ENCODE measurements around the gene CYLD.

Gene CYLD

DNA sequence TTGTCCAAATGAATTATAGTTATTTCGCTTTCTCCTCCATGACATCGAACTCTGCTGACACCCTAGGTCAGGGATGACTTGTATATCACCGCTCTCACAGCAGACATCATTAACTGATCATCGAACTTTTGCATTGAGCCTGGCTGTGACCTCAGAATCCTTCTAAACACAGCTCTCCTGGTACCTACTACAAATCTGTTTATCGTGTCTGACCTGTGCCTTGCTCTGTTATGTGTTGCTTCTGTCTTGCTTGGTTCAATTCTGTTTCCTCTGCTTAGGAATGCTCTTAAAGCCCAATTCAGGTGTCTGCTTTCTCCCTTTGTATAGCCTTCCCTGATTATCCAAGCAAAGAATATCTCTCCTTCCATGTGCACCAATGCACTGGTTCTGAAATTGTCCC, 78.3 kb downstream of the CYLD start:
- Histone ChIP-seq H3K4me1 (ENCODE audit: control insufficient read depth, insufficient read depth, low read length) (no peaks in the 10 kb centered on the region), H3K27me3 (ENCODE audit: control insufficient read depth in 1 of 2, insufficient read depth in 2 of 2, low read length in 2 of 2) (no peaks in the 10 kb centered on the region), H3K27ac (ENCODE audit: low read length) (no peak overlapping the region), H3K36me3 (ENCODE audit: control insufficient read depth in 2 of 2, insufficient read depth in 2 of 2, low read length in 2 of 2) (no peaks in the 10 kb centered on the region), H3K9ac (ENCODE audit: low read length in 2 of 2) (no peak overlapping the region), H3K9me3 (ENCODE audit: control insufficient read depth in 2 of 2, low read length in 2 of 2) (no peaks in the 10 kb centered on the region), H3K4me3 (ENCODE audit: low read length in 2 of 2) (no peak overlapping the region)

DNA sequence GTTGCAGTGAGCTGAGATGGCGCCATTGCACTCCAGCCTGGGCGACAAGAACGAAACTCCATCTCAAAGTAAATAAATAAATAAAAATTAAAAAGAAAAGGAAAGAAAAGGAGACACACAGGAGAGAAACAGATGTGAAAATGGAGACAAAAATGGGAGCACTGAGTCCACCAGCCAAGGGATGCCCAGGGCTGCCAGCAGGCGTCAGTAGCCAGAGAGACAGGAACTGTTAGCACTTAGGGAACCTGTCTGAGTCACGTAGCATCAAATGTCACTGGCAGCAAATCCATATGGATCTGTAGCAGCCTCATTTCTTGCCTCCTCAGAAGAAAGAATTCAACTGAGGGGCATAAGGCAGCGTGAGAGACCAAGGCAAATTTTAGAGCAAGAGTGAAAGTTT, 79.7 kb downstream of the CYLD start:
- H3K4me1 ChIP-seq (ENCODE audit: control insufficient read depth, insufficient read depth, low read length): no peaks in the 10 kb centered on the region
- H3K9ac ChIP-seq (ENCODE audit: low read length in 2 of 2): no peak overlapping the region
- H3K27ac ChIP-seq (ENCODE audit: low read length): no peak overlapping the region
- H3K27me3 ChIP-seq (ENCODE audit: control insufficient read depth in 1 of 2, insufficient read depth in 2 of 2, low read length in 2 of 2): no peaks in the 10 kb centered on the region
- no peaks in the 10 kb centered on the region for H3K9me3 ChIP-seq (ENCODE audit: control insufficient read depth in 2 of 2, low read length in 2 of 2)
- H3K36me3 ChIP-seq (ENCODE audit: control insufficient read depth in 2 of 2, insufficient read depth in 2 of 2, low read length in 2 of 2): no peaks in the 10 kb centered on the region
- H3K4me3 ChIP-seq (ENCODE audit: low read length in 2 of 2): no peak overlapping the region

DNA sequence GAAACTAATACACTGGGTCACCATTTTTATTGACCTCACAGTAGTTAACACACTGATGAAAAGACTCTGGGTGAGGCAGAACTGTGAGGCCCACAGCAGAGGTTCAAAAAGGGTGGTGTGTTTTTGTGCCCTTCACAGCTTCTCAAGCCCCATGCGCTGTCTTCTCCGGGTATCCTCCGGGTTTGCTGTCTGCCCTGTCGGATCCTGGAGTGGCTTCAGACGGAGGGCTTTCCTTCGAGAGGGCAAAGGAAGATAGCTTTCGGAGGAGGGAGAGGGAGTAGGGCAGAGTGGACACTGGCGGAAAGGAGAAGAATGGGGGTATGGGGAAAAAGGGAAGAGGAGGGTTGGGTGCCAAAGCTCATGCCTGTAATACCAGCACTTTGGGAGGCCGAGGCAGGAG, 80.8 kb downstream of the CYLD start:
- Histone ChIP-seq H3K9me3 (ENCODE audit: control insufficient read depth in 2 of 2, low read length in 2 of 2) (no peaks in the 10 kb centered on the region), H3K4me1 (ENCODE audit: control insufficient read depth, insufficient read depth, low read length) (no peaks in the 10 kb centered on the region), H3K27ac (ENCODE audit: low read length) (no peak overlapping the region), H3K27me3 (ENCODE audit: control insufficient read depth in 1 of 2, insufficient read depth in 2 of 2, low read length in 2 of 2) (no peaks in the 10 kb centered on the region), H3K36me3 (ENCODE audit: control insufficient read depth in 2 of 2, insufficient read depth in 2 of 2, low read length in 2 of 2) (no peaks in the 10 kb centered on the region), H3K9ac (ENCODE audit: low read length in 2 of 2) (no peak overlapping the region), H3K4me3 (ENCODE audit: low read length in 2 of 2) (no peak overlapping the region)

DNA sequence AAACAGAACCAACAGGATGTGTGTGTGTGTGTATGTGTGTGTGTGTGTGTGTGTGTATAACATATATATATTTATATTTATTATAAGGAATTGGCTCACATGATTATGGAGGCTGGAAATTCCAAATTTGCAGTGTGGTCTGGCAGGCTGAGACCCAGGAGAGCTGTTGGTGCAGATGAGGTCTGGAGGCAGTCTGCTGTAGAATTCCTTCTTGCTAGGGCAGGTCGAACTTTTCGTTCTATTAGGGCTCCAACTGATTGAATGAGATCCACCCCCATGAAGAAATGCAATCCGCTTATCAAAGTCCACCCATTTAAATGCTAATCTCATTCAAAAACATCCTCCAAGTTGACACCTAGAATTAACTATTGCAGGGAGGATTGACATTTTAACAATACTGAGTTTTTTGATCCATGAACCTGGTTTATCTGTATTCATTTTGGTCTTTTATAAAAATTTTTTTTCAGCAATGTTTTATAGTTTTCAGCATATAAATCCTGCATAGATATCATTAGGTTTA, 85.0 kb downstream of the CYLD start:
- no peaks in the 10 kb centered on the region for H3K36me3 ChIP-seq (ENCODE audit: control insufficient read depth in 2 of 2, insufficient read depth in 2 of 2, low read length in 2 of 2)
- no peak overlapping the region for H3K27ac ChIP-seq (ENCODE audit: low read length)
- H3K9me3 ChIP-seq (ENCODE audit: control insufficient read depth in 2 of 2, low read length in 2 of 2): no peaks in the 10 kb centered on the region
- H3K9ac ChIP-seq (ENCODE audit: low read length in 2 of 2): no peak overlapping the region
- no peaks in the 10 kb centered on the region for H3K27me3 ChIP-seq (ENCODE audit: control insufficient read depth in 1 of 2, insufficient read depth in 2 of 2, low read length in 2 of 2)
- H3K4me3 ChIP-seq (ENCODE audit: low read length in 2 of 2): no peak overlapping the region
- no peaks in the 10 kb centered on the region for H3K4me1 ChIP-seq (ENCODE audit: control insufficient read depth, insufficient read depth, low read length)

DNA sequence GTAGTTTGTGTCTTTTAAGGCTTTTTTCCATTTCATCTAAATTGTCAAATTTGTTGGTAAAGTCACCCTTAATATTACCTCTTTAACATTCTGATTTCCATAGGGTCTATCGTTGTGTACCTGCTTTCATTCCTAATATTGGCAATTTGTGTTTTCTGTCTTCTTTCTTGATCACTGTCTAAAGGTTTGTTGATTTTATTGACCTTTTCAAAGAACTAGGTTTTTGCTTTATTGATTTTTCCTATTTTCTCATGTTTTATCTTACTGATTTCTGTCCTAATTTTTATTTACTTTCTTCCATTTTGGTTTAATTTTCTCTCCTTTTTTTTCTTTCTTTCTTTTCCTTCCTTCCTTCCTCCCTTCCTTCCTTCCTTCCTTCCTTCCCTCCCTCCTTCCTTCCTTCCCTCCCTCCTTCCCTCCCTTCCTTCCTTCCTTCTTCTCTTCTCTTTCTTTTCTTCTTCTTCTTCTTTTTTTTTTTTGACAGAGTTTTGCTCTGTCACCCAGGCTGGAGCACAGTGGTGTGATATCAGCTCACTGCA, 86.3 kb downstream of the CYLD start:
- Histone ChIP-seq H3K27me3 (ENCODE audit: control insufficient read depth in 1 of 2, insufficient read depth in 2 of 2, low read length in 2 of 2) (no peaks in the 10 kb centered on the region), H3K9me3 (ENCODE audit: control insufficient read depth in 2 of 2, low read length in 2 of 2) (peaks cover 0 to 4% of the 10 kb centered on the region in 2 donors), H3K4me1 (ENCODE audit: control insufficient read depth, insufficient read depth, low read length) (no peaks in the 10 kb centered on the region), H3K4me3 (ENCODE audit: low read length in 2 of 2) (no peak overlapping the region), H3K9ac (ENCODE audit: low read length in 2 of 2) (no peak overlapping the region), H3K27ac (ENCODE audit: low read length) (no peak overlapping the region), H3K36me3 (ENCODE audit: control insufficient read depth in 2 of 2, insufficient read depth in 2 of 2, low read length in 2 of 2) (no peaks in the 10 kb centered on the region)

DNA sequence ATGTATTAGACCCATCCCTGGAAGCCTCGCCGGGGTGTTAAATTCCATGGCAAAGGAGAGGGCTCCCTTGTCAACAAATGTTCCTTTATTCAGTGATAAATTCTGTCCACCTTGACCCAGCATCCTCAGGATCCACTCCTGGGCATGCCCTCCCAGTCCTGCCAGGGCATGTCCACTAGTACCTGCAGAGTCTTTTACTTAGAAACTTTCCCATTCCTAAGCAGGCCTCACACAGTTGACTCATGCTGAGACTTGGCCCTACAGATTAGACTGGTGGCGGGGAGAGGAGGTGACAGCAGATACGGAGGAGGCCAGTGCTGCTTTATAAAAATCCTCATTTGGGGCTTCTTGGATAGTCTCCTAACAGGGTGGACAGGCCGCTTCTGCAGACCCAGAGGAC, 88.8 kb downstream of the CYLD start:
- peaks cover 0 to 4% of the 10 kb centered on the region in 2 donors for H3K9me3 ChIP-seq (ENCODE audit: control insufficient read depth in 2 of 2, low read length in 2 of 2)
- no peak overlapping the region for H3K4me3 ChIP-seq (ENCODE audit: low read length in 2 of 2)
- H3K27ac ChIP-seq (ENCODE audit: low read length): no peak overlapping the region
- no peaks in the 10 kb centered on the region for H3K36me3 ChIP-seq (ENCODE audit: control insufficient read depth in 2 of 2, insufficient read depth in 2 of 2, low read length in 2 of 2)
- no peaks in the 10 kb centered on the region for H3K27me3 ChIP-seq (ENCODE audit: control insufficient read depth in 1 of 2, insufficient read depth in 2 of 2, low read length in 2 of 2)
- H3K4me1 ChIP-seq (ENCODE audit: control insufficient read depth, insufficient read depth, low read length): no peaks in the 10 kb centered on the region
- H3K9ac ChIP-seq (ENCODE audit: low read length in 2 of 2): no peak overlapping the region

DNA sequence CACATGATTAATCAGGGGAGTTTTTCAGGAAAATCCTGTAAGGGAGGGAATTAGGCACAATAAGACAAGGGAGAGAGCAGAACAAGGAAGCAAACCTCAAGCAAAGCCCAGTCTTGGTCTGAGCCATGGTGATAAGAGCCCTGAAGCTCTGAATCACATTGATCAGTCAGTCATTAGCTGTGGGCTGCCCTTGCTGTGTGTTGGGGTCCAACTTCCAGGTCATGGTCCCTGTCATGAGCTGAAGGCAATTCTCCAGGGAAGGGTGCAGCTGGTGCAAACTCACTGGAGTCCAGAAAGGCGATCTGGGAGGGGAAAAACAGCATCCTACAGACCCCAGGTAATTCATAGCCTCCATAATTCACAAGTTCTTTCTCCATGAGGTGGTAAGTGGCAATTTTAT, 89.9 kb downstream of the CYLD start:
- Histone ChIP-seq H3K27ac (ENCODE audit: low read length) (no peak overlapping the region), H3K36me3 (ENCODE audit: control insufficient read depth in 2 of 2, insufficient read depth in 2 of 2, low read length in 2 of 2) (no peaks in the 10 kb centered on the region), H3K9ac (ENCODE audit: low read length in 2 of 2) (no peak overlapping the region), H3K4me3 (ENCODE audit: low read length in 2 of 2) (no peak overlapping the region), H3K9me3 (ENCODE audit: control insufficient read depth in 2 of 2, low read length in 2 of 2) (peaks cover 0 to 4% of the 10 kb centered on the region in 2 donors), H3K27me3 (ENCODE audit: control insufficient read depth in 1 of 2, insufficient read depth in 2 of 2, low read length in 2 of 2) (no peaks in the 10 kb centered on the region), H3K4me1 (ENCODE audit: control insufficient read depth, insufficient read depth, low read length) (no peaks in the 10 kb centered on the region)

DNA sequence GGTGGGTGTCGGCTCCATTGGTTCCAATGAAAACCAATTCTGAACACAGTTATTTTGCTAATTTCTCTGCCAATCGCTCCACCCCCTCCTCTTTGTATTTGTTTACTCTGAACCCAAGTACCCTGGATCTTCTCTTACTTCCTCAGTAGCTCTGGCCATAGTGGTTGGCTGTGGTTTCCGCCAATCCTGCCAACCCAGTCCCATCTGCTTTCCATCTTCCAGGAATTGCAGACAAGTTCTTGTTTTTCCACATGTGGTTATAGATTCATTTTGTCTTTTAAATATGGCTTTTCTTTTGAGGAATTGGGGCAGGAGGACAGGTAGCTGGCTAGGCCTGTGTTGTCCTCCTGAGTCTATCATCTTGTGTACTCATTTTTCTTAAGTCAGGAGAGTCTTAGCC, 92.0 kb downstream of the CYLD start:
- no peaks in the 10 kb centered on the region for H3K36me3 ChIP-seq (ENCODE audit: control insufficient read depth in 2 of 2, insufficient read depth in 2 of 2, low read length in 2 of 2)
- H3K27ac ChIP-seq (ENCODE audit: low read length): no peak overlapping the region
- no peak overlapping the region for H3K9ac ChIP-seq (ENCODE audit: low read length in 2 of 2)
- no peaks in the 10 kb centered on the region for H3K4me1 ChIP-seq (ENCODE audit: control insufficient read depth, insufficient read depth, low read length)
- H3K9me3 ChIP-seq (ENCODE audit: control insufficient read depth in 2 of 2, low read length in 2 of 2): peaks cover 0 to 4% of the 10 kb centered on the region in 2 donors
- no peaks in the 10 kb centered on the region for H3K27me3 ChIP-seq (ENCODE audit: control insufficient read depth in 1 of 2, insufficient read depth in 2 of 2, low read length in 2 of 2)
- no peak overlapping the region for H3K4me3 ChIP-seq (ENCODE audit: low read length in 2 of 2)

DNA sequence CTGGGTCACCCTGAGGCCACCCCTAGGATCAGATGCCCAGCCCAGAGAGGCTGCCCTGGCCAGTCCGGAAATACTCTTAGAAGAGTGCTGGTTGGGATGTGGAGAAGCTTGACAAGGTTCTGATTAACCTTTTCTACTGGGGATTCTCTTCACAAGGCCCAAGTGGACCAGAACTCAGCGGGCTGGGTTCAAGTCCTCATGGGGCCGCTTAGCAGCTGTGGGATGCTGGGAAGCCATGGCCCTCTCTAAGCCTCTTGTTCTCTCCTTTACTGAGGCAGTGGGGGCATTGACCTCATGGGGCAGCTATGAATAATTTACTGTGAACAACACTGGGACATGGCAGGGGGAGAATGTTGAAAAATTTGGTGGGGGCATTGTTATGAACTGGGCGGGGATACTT, 92.8 kb downstream of the CYLD start:
- no peak overlapping the region for H3K9ac ChIP-seq (ENCODE audit: low read length in 2 of 2)
- H3K27ac ChIP-seq (ENCODE audit: low read length): no peak overlapping the region
- peaks cover under 1% of the 10 kb centered on the region in 2 donors for H3K27me3 ChIP-seq (ENCODE audit: control insufficient read depth in 1 of 2, insufficient read depth in 2 of 2, low read length in 2 of 2)
- H3K4me3 ChIP-seq (ENCODE audit: low read length in 2 of 2): no peak overlapping the region
- H3K4me1 ChIP-seq (ENCODE audit: control insufficient read depth, insufficient read depth, low read length): no peaks in the 10 kb centered on the region
- H3K36me3 ChIP-seq (ENCODE audit: control insufficient read depth in 2 of 2, insufficient read depth in 2 of 2, low read length in 2 of 2): no peaks in the 10 kb centered on the region
- H3K9me3 ChIP-seq (ENCODE audit: control insufficient read depth in 2 of 2, low read length in 2 of 2): peaks cover 0 to 4% of the 10 kb centered on the region in 2 donors

DNA sequence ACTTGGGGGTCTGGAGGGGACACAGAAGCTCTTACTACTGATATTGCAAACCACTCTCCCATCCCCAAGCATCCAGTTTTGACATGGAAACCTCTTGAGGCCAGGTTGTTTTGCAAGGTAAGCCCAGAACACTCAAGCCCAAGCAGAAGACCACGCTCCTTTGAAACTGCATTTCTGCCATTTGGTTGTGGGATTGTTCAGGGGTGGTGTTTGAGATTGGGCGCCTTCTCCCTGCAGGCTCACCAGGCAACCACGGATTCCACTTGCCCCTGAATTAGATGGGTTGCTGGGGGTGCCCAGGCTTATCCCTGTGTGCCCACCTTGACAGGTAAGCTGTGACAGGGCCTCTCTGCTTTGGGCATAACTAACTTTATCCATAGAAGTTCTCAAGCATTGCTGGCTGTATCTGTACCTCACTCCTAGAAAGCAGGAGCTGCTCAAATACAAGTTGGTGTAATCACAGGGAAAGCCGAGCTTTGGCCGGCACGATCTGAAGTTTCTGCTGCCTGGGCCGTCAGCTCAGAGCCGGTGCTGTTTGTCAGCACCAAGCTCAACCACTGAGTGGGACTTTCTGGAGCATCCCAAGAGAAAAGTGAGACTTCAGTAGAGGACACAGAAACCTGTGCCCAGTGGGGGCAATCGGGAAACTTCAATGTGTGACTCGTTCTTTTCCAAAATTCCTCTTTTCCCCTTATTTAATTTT, 93.6 kb downstream of the CYLD start:
- H3K9me3 ChIP-seq (ENCODE audit: control insufficient read depth in 2 of 2, low read length in 2 of 2): peaks cover 0 to 7% of the 10 kb centered on the region in 2 donors
- no peak overlapping the region for H3K4me3 ChIP-seq (ENCODE audit: low read length in 2 of 2)
- H3K36me3 ChIP-seq (ENCODE audit: control insufficient read depth in 2 of 2, insufficient read depth in 2 of 2, low read length in 2 of 2): no peaks in the 10 kb centered on the region
- no peak overlapping the region for H3K9ac ChIP-seq (ENCODE audit: low read length in 2 of 2)
- H3K27ac ChIP-seq (ENCODE audit: low read length): no peak overlapping the region
- peaks cover 7 to 8% of the 10 kb centered on the region in 2 donors for H3K27me3 ChIP-seq (ENCODE audit: control insufficient read depth in 1 of 2, insufficient read depth in 2 of 2, low read length in 2 of 2)
- no peaks in the 10 kb centered on the region for H3K4me1 ChIP-seq (ENCODE audit: control insufficient read depth, insufficient read depth, low read length)

DNA sequence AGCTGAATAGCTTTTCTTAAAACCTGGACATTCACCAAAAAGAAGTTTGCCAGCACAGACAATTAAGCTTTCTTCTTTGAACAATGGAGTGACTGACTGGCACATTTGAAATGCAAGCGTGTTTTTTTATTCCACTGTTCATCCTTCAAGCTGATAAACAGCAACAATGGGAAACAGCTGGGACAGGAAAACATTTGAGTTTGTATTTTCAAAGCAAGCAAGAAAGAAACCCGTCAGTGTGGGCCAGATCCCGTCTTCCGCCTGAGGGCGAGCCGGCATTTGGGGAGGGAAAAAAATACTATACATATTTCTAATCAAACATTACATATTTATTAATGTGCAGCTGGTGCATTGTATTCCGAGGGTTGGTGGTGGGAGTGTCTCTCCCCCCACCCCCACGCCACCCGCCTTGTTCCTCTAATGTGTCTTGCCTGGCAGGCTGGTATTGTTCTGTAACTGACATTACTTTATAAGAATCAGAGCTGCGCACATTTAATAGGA, 94.3 kb downstream of the CYLD start:
- H3K4me3 ChIP-seq (ENCODE audit: low read length in 2 of 2): no peak overlapping the region
- peaks cover 10 to 14% of the 10 kb centered on the region in 2 donors for H3K27me3 ChIP-seq (ENCODE audit: control insufficient read depth in 1 of 2, insufficient read depth in 2 of 2, low read length in 2 of 2)
- H3K4me1 ChIP-seq (ENCODE audit: control insufficient read depth, insufficient read depth, low read length): peaks cover 3% of the 10 kb centered on the region
- H3K27ac ChIP-seq (ENCODE audit: low read length): no peak overlapping the region
- no peaks in the 10 kb centered on the region for H3K36me3 ChIP-seq (ENCODE audit: control insufficient read depth in 2 of 2, insufficient read depth in 2 of 2, low read length in 2 of 2)
- peaks cover 0 to 7% of the 10 kb centered on the region in 2 donors for H3K9me3 ChIP-seq (ENCODE audit: control insufficient read depth in 2 of 2, low read length in 2 of 2)
- H3K9ac ChIP-seq (ENCODE audit: low read length in 2 of 2): no peak overlapping the region

Data from stomach smooth muscle (tissue), 2 donors.